ENCODE results near the gene STK39. TPM values are rescaled to one million over a fixed set of nuclear protein-coding genes. Genes with fewer than 3 reads are reported as not detected.

Gene STK39
- total and polyA plus RNA-seq, 9 of the 15 experiments (the other 6 are each of a cell fraction or from before 2014, with no cell fraction given), result 0.19 to 0.76 (median 0.51) TPM

GRCh38 chr2:167941604-167942003, 305.8 kb downstream of the STK39 start (continued):
- TF ChIP-seq KDM5B (IDR thresholded peaks at IDR 0.05; ENCODE audit: insufficient replicate concordance, low read depth, low read length) (no peak), BRCA1 (IDR thresholded peaks at IDR 0.05) (no peak), BRCA1 (CRISPR knock-in tag; IDR thresholded peaks at IDR 0.05) (no peak), PRDM10 (IDR thresholded peaks at IDR 0.05; ENCODE audit: partially characterized antibody) (no peak), TFAP4 (CRISPR knock-in tag; IDR thresholded peaks at IDR 0.05; ENCODE audit: borderline replicate concordance) (peak; percentile 74), GTF2E2 (tag; IDR thresholded peaks at IDR 0.05) (no peak), KDM1A (IDR thresholded peaks at IDR 0.05) (no peak), ZNF507 (tag; conservative IDR thresholded peaks at IDR 0.05) (no peak), RFX5 (IDR thresholded peaks at IDR 0.05; ENCODE audit: low read depth, low read length) (no peak), PPARD (CRISPR knock-in tag; IDR thresholded peaks at IDR 0.05) (no peak), SAP30 (IDR thresholded peaks at IDR 0.05; ENCODE audit: borderline replicate concordance, insufficient read depth, low read depth, low read length, poor library complexity, severe bottlenecking) (no peak), MCM7 (IDR thresholded peaks at IDR 0.05) (no peak), HDAC1 (IDR thresholded peaks at IDR 0.05) (no peak), STAT6 (CRISPR knock-in tag; IDR thresholded peaks at IDR 0.05) (no peak), POLR2B (IDR thresholded peaks at IDR 0.05; ENCODE audit: low read depth, partially characterized antibody) (no peak), DLX4 (CRISPR knock-in tag; IDR thresholded peaks at IDR 0.05) (no peak; the same call in 1 of the 2 replicates), KAT2B (IDR thresholded peaks at IDR 0.05; ENCODE audit: low read depth, low read length) (no peak), CCNT2 (IDR thresholded peaks at IDR 0.05; ENCODE audit: borderline replicate concordance, extremely low read depth, insufficient read length, low read depth, low read length) (no peak), ZNF830 (CRISPR knock-in tag; IDR thresholded peaks at IDR 0.05) (no peak), SMC3 (conservative IDR thresholded peaks at IDR 0.05; ENCODE audit: insufficient read depth, low read depth, low read length) (no peak), JUNB (CRISPR knock-in tag; conservative IDR thresholded peaks at IDR 0.05) (no peak), CSDE1 (IDR thresholded peaks at IDR 0.05) (0 out of 4 replicates have a peak, but pooled peaks of 1 of the 2 experiments have one; percentile 13), GABPB2 (CRISPR knock-in tag; conservative IDR thresholded peaks at IDR 0.05) (no peak)

Data from K562 (cell line).